Activated CD4-positive, alpha-beta T cell treated with anti-CD3 and anti-CD28 coated beads, Interleukin-2, amount 10 ng/mL, durations not matched to agents 7 days and 5 days (primary cell): ENCODE data around the gene NR2F1-AS1. TPM values are rescaled to one million over a fixed set of nuclear protein-coding genes. Genes with fewer than 3 reads are reported as not detected.
A peak's percentile ranks its signal among the peaks of the same experiment; 100 is the strongest.

ENCODE experiments used
- CTCF ChIA-PET: fragments of 350-600 bp; sonication (Branson Sonifier 250); formaldehyde crosslinking; loops from one replicate; lab custom pipeline; 2021; ENCODE audit warnings: antibody characterized with exemption; lab: Charles Lee
- POLR2A ChIA-PET: fragments of 350-600 bp; sonication (Branson Sonifier 250); formaldehyde crosslinking; loops from one replicate; lab custom pipeline; 2021; ENCODE audit warnings: antibody characterized with exemption; lab: Charles Lee
- DNase-seq: peaks from one replicate; pipeline ENCODE4 v3.0.0-alpha.2; 2020
- H3K27ac Mint-ChIP-seq: one replicate; pipeline ENCODE4 v1.8.0; 2021; ENCODE audit warnings: mild to moderate bottlenecking, moderate library complexity, mixed read lengths
- H3K27me3 Mint-ChIP-seq: one replicate; pipeline ENCODE4 v1.8.0; 2021; ENCODE audit warnings: mixed read lengths
- H3K36me3 Mint-ChIP-seq: one replicate; pipeline ENCODE4 v1.8.0; 2021; ENCODE audit warnings: low read depth, mixed read lengths
- H3K4me1 Mint-ChIP-seq: one replicate; pipeline ENCODE4 v1.8.0; 2021; ENCODE audit warnings: mixed read lengths
- H3K4me3 Mint-ChIP-seq: one replicate; pipeline ENCODE4 v1.8.0; 2021; ENCODE audit warnings: mild to moderate bottlenecking, moderate library complexity, mixed read lengths
- H3K9me3 Mint-ChIP-seq: one replicate; pipeline ENCODE4 v1.8.0; 2021; ENCODE audit warnings: mixed read lengths
- total RNA-seq, 2 experiments: library from RNA; stranded (reverse); gene quantifications; one replicate each; pipeline ENCODE4 v1.2.3, GENCODE V29; 2021

The NR2F1-AS1 gene
- total RNA-seq, 2 experiments from 2014 or later, result not detected

GRCh38 chr5:93575461-93576414, 5.3 kb downstream of the NR2F1-AS1 start:
- H3K36me3 Mint-ChIP-seq, result no peaks in the 10 kb centered on the region
- POLR2A ChIA-PET, result no interaction called here
- CTCF ChIA-PET, result interaction anchor here (1.2 kb wide), 1 partner anchor 11 kb away, joined by 3 read pairs; no protein-coding TSS in a partner anchor
- no peak overlapping the region for H3K27ac Mint-ChIP-seq
- H3K9me3 Mint-ChIP-seq, result no peaks in the 10 kb centered on the region
- H3K4me1 Mint-ChIP-seq, result peaks cover 23% of the 10 kb centered on the region
- peaks cover 89% of the 10 kb centered on the region for H3K27me3 Mint-ChIP-seq
- no peak overlapping the region for H3K4me3 Mint-ChIP-seq
- DNase-seq, result no peak

GRCh38 chr5:93574491-93575305, 6.3 kb downstream of the NR2F1-AS1 start:
- no peak overlapping the region for H3K4me3 Mint-ChIP-seq
- no peak for DNase-seq
- ChIA-PET CTCF (interaction anchor here (1.2 kb wide), 1 partner anchor 12 kb away, joined by 3 read pairs; no protein-coding TSS in a partner anchor), POLR2A (no interaction called here)
- H3K9me3 Mint-ChIP-seq, result no peaks in the 10 kb centered on the region
- H3K4me1 Mint-ChIP-seq, result peaks cover 15% of the 10 kb centered on the region
- H3K27me3 Mint-ChIP-seq, result peaks cover 90% of the 10 kb centered on the region
- H3K36me3 Mint-ChIP-seq, result no peaks in the 10 kb centered on the region
- no peak overlapping the region for H3K27ac Mint-ChIP-seq

- DNase-seq, result no peak
- H3K4me1 Mint-ChIP-seq, result peaks cover 14% of the 10 kb centered on the region
- ChIA-PET CTCF (no interaction called here), POLR2A (no interaction called here)
- H3K27ac Mint-ChIP-seq, result peak overlapping the region; percentile 66
- peaks cover 96% of the 10 kb centered on the region for H3K27me3 Mint-ChIP-seq
- H3K36me3 Mint-ChIP-seq, result no peaks in the 10 kb centered on the region
- H3K4me3 Mint-ChIP-seq, result peak overlapping the region; percentile 22
- no peaks in the 10 kb centered on the region for H3K9me3 Mint-ChIP-seq
These were observed 7.4 kb downstream of the NR2F1-AS1 start for GRCh38 chr5:93573354-93574351.

GRCh38 chr5:93572608-93573353, 8.2 kb downstream of the NR2F1-AS1 start:
- Mint-ChIP-seq H3K27me3 (peaks cover 92% of the 10 kb centered on the region), H3K9me3 (no peaks in the 10 kb centered on the region), H3K4me3 (peak overlapping the region; percentile 6), H3K4me1 (peaks cover 12% of the 10 kb centered on the region), H3K27ac (peak overlapping the region; percentile 66), H3K36me3 (no peaks in the 10 kb centered on the region)
- DNase-seq, result no peak
- ChIA-PET CTCF (no interaction called here), POLR2A (no interaction called here)

GRCh38 chr5:93572101-93572607, 8.9 kb downstream of the NR2F1-AS1 start:
- POLR2A ChIA-PET, result no interaction called here

GRCh38 chr5:93571114-93571949, 9.7 kb downstream of the NR2F1-AS1 start:
- ChIA-PET CTCF (interaction anchor here (0.6 kb wide), 2 partner anchors 49 to 223 kb away, joined by 3 read pairs; no protein-coding TSS in a partner anchor), POLR2A (no interaction called here)
- Mint-ChIP-seq H3K36me3 (no peaks in the 10 kb centered on the region), H3K4me3 (peak overlapping the region; percentile 19), H3K27me3 (peaks cover 85% of the 10 kb centered on the region), H3K27ac (peak overlapping the region; percentile 50), H3K9me3 (no peaks in the 10 kb centered on the region), H3K4me1 (peaks cover 12% of the 10 kb centered on the region)
- no peak for DNase-seq

More at GRCh38 chr5:93572101-93572607, 8.9 kb downstream of the NR2F1-AS1 start:
- peaks cover 12% of the 10 kb centered on the region for H3K4me1 Mint-ChIP-seq
- CTCF ChIA-PET, result interaction anchor here (0.6 kb wide), 1 partner anchor 48 kb away, joined by 3 read pairs; no protein-coding TSS in a partner anchor
- H3K27me3 Mint-ChIP-seq, result peaks cover 90% of the 10 kb centered on the region
- DNase-seq, result no peak
- H3K27ac Mint-ChIP-seq, result peak overlapping the region; percentile 62
- H3K9me3 Mint-ChIP-seq, result no peaks in the 10 kb centered on the region
- peak overlapping the region; percentile 19 for H3K4me3 Mint-ChIP-seq
- H3K36me3 Mint-ChIP-seq, result no peaks in the 10 kb centered on the region

- H3K27ac Mint-ChIP-seq, result no peak overlapping the region
- H3K27me3 Mint-ChIP-seq, result peaks cover 79% of the 10 kb centered on the region
- H3K4me1 Mint-ChIP-seq, result peaks cover 12% of the 10 kb centered on the region
- no peaks in the 10 kb centered on the region for H3K36me3 Mint-ChIP-seq
- POLR2A ChIA-PET, result no interaction called here
- CTCF ChIA-PET, result no interaction called here
- no peaks in the 10 kb centered on the region for H3K9me3 Mint-ChIP-seq
- no peak for DNase-seq
- H3K4me3 Mint-ChIP-seq, result peak overlapping the region; percentile 13
These were observed 10.5 kb downstream of the NR2F1-AS1 start for GRCh38 chr5:93570294-93571113.

- DNase-seq, result no peak
- Mint-ChIP-seq H3K27me3 (peaks cover 70% of the 10 kb centered on the region), H3K36me3 (no peaks in the 10 kb centered on the region), H3K4me3 (peak overlapping the region; percentile 13), H3K27ac (peak overlapping the region; percentile 25), H3K9me3 (no peaks in the 10 kb centered on the region), H3K4me1 (peaks cover 12% of the 10 kb centered on the region)
- CTCF ChIA-PET, result no interaction called here
- POLR2A ChIA-PET, result no interaction called here
These were observed 11.5 kb downstream of the NR2F1-AS1 start for GRCh38 chr5:93569300-93570160.

GRCh38 chr5:93567424-93567823, 13.6 kb downstream of the NR2F1-AS1 start:
- ChIA-PET POLR2A (no interaction called here), CTCF (no interaction called here)
- Mint-ChIP-seq H3K27ac (no peak overlapping the region), H3K4me1 (peaks cover 9% of the 10 kb centered on the region), H3K4me3 (no peak overlapping the region), H3K36me3 (no peaks in the 10 kb centered on the region), H3K9me3 (no peaks in the 10 kb centered on the region), H3K27me3 (peaks cover 51% of the 10 kb centered on the region)
- DNase-seq, result no peak
